Measurements from ENCODE around the gene GNG2.

GRCh38 chr14:51855234-51855633, 5.2 kb upstream of the GNG2 start:
- TF ChIP-seq POLR2AphosphoS5 (IDR thresholded peaks at IDR 0.05) (no peak), POLR2A (IDR thresholded peaks at IDR 0.05) (no peak)
